AG09319 (cell line): ENCODE measurements around the gene PARK7.

Experiments used
- DNase-seq: peaks from one replicate; pipeline ENCODE4 v3.0.0-alpha.2; 2010; ENCODE audit warnings: low read depth; ENCODE audit errors: extremely low read depth
- CTCF ChIP-seq: IDR thresholded peaks from 2 replicates; pipeline ENCODE4 v1.5.1; 2011; ENCODE audit warnings: low read depth, mild to moderate bottlenecking, inconsistent platforms, low read length, moderate library complexity

The PARK7 gene

GRCh38 chr1:8011923-8012858 lies 50.7 kb downstream of the PARK7 start:
- TF ChIP-seq CTCF, result no peak
- DNase-seq, result no peak

GRCh38 chr1:8012955-8013354 lies 51.4 kb downstream of the PARK7 start:
- no peak for TF ChIP-seq CTCF
- DNase-seq, result no peak

GRCh38 chr1:8013399-8013798 lies 51.9 kb downstream of the PARK7 start:
- TF ChIP-seq CTCF, result no peak
- no peak for DNase-seq

GRCh38 chr1:8013800-8014199 lies 52.3 kb downstream of the PARK7 start:
- no peak for DNase-seq

GRCh38 chr1:8014381-8014988 lies 53.0 kb downstream of the PARK7 start:
- no peak for TF ChIP-seq CTCF
- DNase-seq, result no peak

More at GRCh38 chr1:8013800-8014199, 52.3 kb downstream of the PARK7 start:
- TF ChIP-seq CTCF, result no peak

GRCh38 chr1:8015036-8015808 lies 53.7 kb downstream of the PARK7 start:
- TF ChIP-seq CTCF, result peak; percentile 61
- DNase-seq, result peak; percentile 73
